HepG2 (cell line): Measurements from ENCODE around the gene ELL. TPM values are rescaled to one million over a fixed set of nuclear protein-coding genes. Genes with fewer than 3 reads are reported as not detected.

Experiments used
- ADNP ChIP-seq: sonication (generic); formaldehyde crosslinking; IDR thresholded peaks from 2 replicates; pipeline ENCODE4 v1.4.0; 2020; ENCODE audit warnings: missing genetic modification reagents
- ATF2 ChIP-seq: sonication (generic); formaldehyde crosslinking; IDR thresholded peaks from 2 replicates; pipeline ENCODE4 v1.4.0; 2020; ENCODE audit warnings: missing genetic modification reagents
- EED ChIP-seq: sonication (generic); formaldehyde crosslinking; IDR thresholded peaks from 2 replicates; pipeline ENCODE4 v1.5.0; 2020; ENCODE audit warnings: mild to moderate bottlenecking, missing genetic modification reagents
- GLMP ChIP-seq: sonication (generic); formaldehyde crosslinking; IDR thresholded peaks from 2 replicates; pipeline ENCODE4 v1.9.0; 2021; ENCODE audit warnings: missing genetic modification reagents, mild to moderate bottlenecking, borderline replicate concordance
- HNRNPL ChIP-seq: fragments of 200-400 bp; formaldehyde crosslinking; IDR thresholded peaks from 2 replicates; pipeline ENCODE4 v1.6.1; 2017; ENCODE audit warnings: mild to moderate bottlenecking, low read depth, low read length
- IRF2 ChIP-seq: IDR thresholded peaks from 2 replicates; pipeline ENCODE4 v1.6.1; 2018; ENCODE audit warnings: missing genetic modification reagents, missing compliant biosample characterization
- MEF2D ChIP-seq: sonication (generic); formaldehyde crosslinking; IDR thresholded peaks from 2 replicates; pipeline ENCODE4 v1.5.1; 2020; ENCODE audit warnings: mild to moderate bottlenecking, missing genetic modification reagents
- NR2F2 ChIP-seq: IDR thresholded peaks from 2 replicates; pipeline ENCODE4 v1.6.1; 2012; ENCODE audit warnings: low read depth, inconsistent platforms, borderline replicate concordance
- NRL ChIP-seq: sonication (generic); formaldehyde crosslinking; IDR thresholded peaks from 2 replicates; pipeline ENCODE4 v1.5.0; 2020; ENCODE audit warnings: missing genetic modification reagents, mild to moderate bottlenecking, moderate library complexity, borderline replicate concordance
- PAX8 ChIP-seq: sonication (generic); formaldehyde crosslinking; IDR thresholded peaks from 2 replicates; pipeline ENCODE4 v1.8.0; 2022; ENCODE audit warnings: mild to moderate bottlenecking, missing genetic modification reagents, borderline replicate concordance
- RAD21 ChIP-seq: fragments of 450-650 bp; formaldehyde crosslinking; IDR thresholded peaks from 2 replicates; pipeline ENCODE4 v1.5.0; 2020; ENCODE audit warnings: mild to moderate bottlenecking
- RCOR2 ChIP-seq: IDR thresholded peaks from 2 replicates; pipeline ENCODE4 v1.6.1; 2016; ENCODE audit warnings: missing biosample characterization, missing genetic modification reagents
- SAP130 ChIP-seq: IDR thresholded peaks from 2 replicates; pipeline ENCODE4 v1.6.1; 2016; ENCODE audit warnings: low read depth
- ZFP41 ChIP-seq: sonication (generic); formaldehyde crosslinking; IDR thresholded peaks from 2 replicates; pipeline ENCODE4 v1.4.0; 2020; ENCODE audit warnings: mild to moderate bottlenecking, missing genetic modification reagents, borderline replicate concordance
- ZNF432 ChIP-seq: sonication (generic); formaldehyde crosslinking; IDR thresholded peaks from 2 replicates; pipeline ENCODE4 v1.5.0; 2020; ENCODE audit warnings: missing genetic modification reagents, mild to moderate bottlenecking, borderline replicate concordance
- ZNF724P ChIP-seq: sonication (generic); formaldehyde crosslinking; IDR thresholded peaks from 2 replicates; pipeline ENCODE4 v1.8.0; 2022; ENCODE audit warnings: missing genetic modification reagents, borderline replicate concordance
- polyA plus RNA-seq, 8 experiments: library from polyadenylated mRNA; depleted of rRNA in 3 of 8; stranded (reverse) in 7 of 8; unstranded in 1 of 8; fragments of >200 nt; fragmentation: Illumina TruSeq in 4 of 8; extraction: Trizol in 4 of 8; gene quantifications; 2 replicates each; pipeline versions ENCODE4 v1.2.1 to v1.2.3, GENCODE V29; 2011 to 2016; ENCODE audit warnings: low read depth in 4 of 8, missing spikeins in 1 of 8, mixed read lengths in 1 of 8; ENCODE audit not compliant: insufficient read depth in 1 of 8
- total RNA-seq, 5 experiments: library from RNA; depleted of rRNA; stranded (reverse); fragments of >200 nt; fragmentation: Illumina TruSeq; extraction: Trizol; gene quantifications; 2 replicates each; pipeline ENCODE4 v1.2.3, GENCODE V29; 2016; ENCODE audit warnings: low read depth in 1 of 5
- TF ChIP-seq, protein P1 (sequence below): sonication (generic); formaldehyde crosslinking; IDR thresholded peaks from 2 replicates; pipeline ENCODE4 v1.4.0; 2020; ENCODE audit warnings: missing genetic modification reagents, borderline replicate concordance
- TF ChIP-seq, protein P2 (sequence below): sonication (generic); formaldehyde crosslinking; IDR thresholded peaks from 2 replicates; pipeline ENCODE4 v1.5.0; 2020; ENCODE audit warnings: missing genetic modification reagents
- TF ChIP-seq, protein P3 (sequence below): sonication (generic); formaldehyde crosslinking; IDR thresholded peaks from 2 replicates; pipeline ENCODE4 v1.5.1; 2020; ENCODE audit warnings: mild to moderate bottlenecking, missing genetic modification reagents

The ELL gene
- total and polyA plus RNA-seq, 2 of the 13 experiments (the other 11 are each of a cell fraction or from before 2014, with no cell fraction given): 3.7 to 5.4 TPM

GRCh38 chr19:18514800-18515682 lies 6.8 kb downstream of the ELL start (continued):
- TF ChIP-seq ATF2 (peak; percentile 97), NR2F2 (peak; percentile 98), ZNF432 (no peak), IRF2 (CRISPR knock-in tag) (peak; percentile 98), GLMP (CRISPR knock-in tag) (no peak), RCOR2 (CRISPR knock-in tag) (peak; percentile 99), MEF2D (CRISPR knock-in tag) (peak; percentile 98), ADNP (CRISPR knock-in tag) (no peak), PAX8 (CRISPR knock-in tag) (no peak), ZNF724P (peak; percentile 92; the same call in 1 of the 2 replicates), HNRNPL (peak; percentile 46; the same call in 1 of the 2 replicates), SAP130 (CRISPR knock-in tag) (peak; percentile 100), ZFP41 (CRISPR knock-in tag) (peak; percentile 28; the same call in 1 of the 2 replicates), NRL (peak; percentile 63; the same call in 1 of the 2 replicates), EED (CRISPR knock-in tag) (no peak), RAD21 (CRISPR knock-in tag) (no peak; the same call in 1 of the 2 replicates)
- TF ChIP-seq, protein P1, sequence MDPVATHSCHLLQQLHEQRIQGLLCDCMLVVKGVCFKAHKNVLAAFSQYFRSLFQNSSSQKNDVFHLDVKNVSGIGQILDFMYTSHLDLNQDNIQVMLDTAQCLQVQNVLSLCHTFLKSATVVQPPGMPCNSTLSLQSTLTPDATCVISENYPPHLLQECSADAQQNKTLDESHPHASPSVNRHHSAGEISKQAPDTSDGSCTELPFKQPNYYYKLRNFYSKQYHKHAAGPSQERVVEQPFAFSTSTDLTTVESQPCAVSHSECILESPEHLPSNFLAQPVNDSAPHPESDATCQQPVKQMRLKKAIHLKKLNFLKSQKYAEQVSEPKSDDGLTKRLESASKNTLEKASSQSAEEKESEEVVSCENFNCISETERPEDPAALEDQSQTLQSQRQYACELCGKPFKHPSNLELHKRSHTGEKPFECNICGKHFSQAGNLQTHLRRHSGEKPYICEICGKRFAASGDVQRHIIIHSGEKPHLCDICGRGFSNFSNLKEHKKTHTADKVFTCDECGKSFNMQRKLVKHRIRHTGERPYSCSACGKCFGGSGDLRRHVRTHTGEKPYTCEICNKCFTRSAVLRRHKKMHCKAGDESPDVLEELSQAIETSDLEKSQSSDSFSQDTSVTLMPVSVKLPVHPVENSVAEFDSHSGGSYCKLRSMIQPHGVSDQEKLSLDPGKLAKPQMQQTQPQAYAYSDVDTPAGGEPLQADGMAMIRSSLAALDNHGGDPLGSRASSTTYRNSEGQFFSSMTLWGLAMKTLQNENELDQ (CRISPR knock-in tag): no peak; the same call in 1 of the 2 replicates
- TF ChIP-seq, protein P2, sequence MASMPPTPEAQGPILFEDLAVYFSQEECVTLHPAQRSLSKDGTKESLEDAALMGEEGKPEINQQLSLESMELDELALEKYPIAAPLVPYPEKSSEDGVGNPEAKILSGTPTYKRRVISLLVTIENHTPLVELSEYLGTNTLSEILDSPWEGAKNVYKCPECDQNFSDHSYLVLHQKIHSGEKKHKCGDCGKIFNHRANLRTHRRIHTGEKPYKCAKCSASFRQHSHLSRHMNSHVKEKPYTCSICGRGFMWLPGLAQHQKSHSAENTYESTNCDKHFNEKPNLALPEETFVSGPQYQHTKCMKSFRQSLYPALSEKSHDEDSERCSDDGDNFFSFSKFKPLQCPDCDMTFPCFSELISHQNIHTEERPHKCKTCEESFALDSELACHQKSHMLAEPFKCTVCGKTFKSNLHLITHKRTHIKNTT (CRISPR knock-in tag): no peak
- TF ChIP-seq, protein P3, sequence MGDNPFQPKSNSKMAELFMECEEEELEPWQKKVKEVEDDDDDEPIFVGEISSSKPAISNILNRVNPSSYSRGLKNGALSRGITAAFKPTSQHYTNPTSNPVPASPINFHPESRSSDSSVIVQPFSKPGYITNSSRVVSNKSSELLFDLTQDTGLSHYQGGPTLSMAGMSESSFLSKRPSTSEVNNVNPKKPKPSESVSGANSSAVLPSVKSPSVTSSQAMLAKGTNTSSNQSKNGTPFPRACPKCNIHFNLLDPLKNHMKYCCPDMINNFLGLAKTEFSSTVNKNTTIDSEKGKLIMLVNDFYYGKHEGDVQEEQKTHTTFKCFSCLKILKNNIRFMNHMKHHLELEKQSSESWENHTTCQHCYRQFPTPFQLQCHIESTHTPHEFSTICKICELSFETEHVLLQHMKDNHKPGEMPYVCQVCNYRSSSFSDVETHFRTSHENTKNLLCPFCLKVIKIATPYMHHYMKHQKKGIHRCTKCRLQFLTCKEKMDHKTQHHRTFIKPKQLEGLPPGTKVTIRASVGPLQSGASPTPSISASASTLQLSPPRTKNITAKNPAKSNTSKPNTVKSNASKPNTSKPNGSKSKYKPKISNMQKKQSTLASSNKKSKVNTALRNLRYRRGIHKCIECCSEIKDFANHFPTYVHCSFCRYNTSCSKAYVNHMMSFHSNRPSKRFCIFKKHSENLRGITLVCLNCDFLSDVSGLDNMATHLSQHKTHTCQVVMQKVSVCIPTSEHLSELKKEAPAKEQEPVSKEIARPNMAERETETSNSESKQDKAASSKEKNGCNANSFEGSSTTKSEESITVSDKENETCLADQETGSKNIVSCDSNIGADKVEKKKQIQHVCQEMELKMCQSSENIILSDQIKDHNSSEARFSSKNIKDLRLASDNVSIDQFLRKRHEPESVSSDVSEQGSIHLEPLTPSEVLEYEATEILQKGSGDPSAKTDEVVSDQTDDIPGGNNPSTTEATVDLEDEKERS (CRISPR knock-in tag): peak; percentile 90; the same call in 1 of the 2 replicates
